A549 (cell line): ENCODE measurements around the gene PTPN14.
"Not testable (repeated sequence)": the region's sequence is repeated elsewhere in the genome, so short reads cannot be mapped to it uniquely, and the experiment has no call there.

Experiments used
- CHD4 ChIP-seq: fragments of 200-600 bp; sonication (generic); IDR thresholded peaks from 2 replicates; pipeline ENCODE4 v1.6.1; 2016; ENCODE audit warnings: antibody characterized with exemption, mild to moderate bottlenecking, borderline replicate concordance
- EP300 ChIP-seq, 2 experiments: fragments of >200 bp; sonication (Bioruptor Twin); formaldehyde crosslinking; IDR thresholded peaks; 2 replicates in 1 of 2; 3 replicates in 1 of 2; pipeline ENCODE4 v1.6.1; 2016 to 2017
- JUN ChIP-seq, 2 experiments: fragments of >200 bp; sonication (Bioruptor Twin); formaldehyde crosslinking; IDR thresholded peaks; 2 replicates in 1 of 2; 3 replicates in 1 of 2; pipeline ENCODE4 v1.6.1; 2016 to 2017
- MYC ChIP-seq: IDR thresholded peaks from 2 replicates; pipeline ENCODE4 v1.6.1; 2012; ENCODE audit warnings: mild to moderate bottlenecking, inconsistent platforms, low read length, improper control_type of control experiment, borderline replicate concordance
- NFE2L2 ChIP-seq: fragments of 150-350 bp; conservative IDR thresholded peaks from 2 replicates; pipeline ENCODE4 v1.6.1; 2014; ENCODE audit warnings: low read length
- POLR2A ChIP-seq: IDR thresholded peaks from 2 replicates; pipeline ENCODE4 v1.6.1; 2012; ENCODE audit warnings: mild to moderate bottlenecking, low read length
- RCOR1 ChIP-seq: fragments of 150-350 bp; IDR thresholded peaks from 2 replicates; pipeline ENCODE4 v1.6.1; 2014; ENCODE audit warnings: antibody characterized with exemption, low read length, low read depth
- RFX5 ChIP-seq: fragments of 450-650 bp; IDR thresholded peaks from 2 replicates; pipeline ENCODE4 v1.7.1; 2014; ENCODE audit warnings: antibody characterized with exemption, mild to moderate bottlenecking, moderate library complexity
- SREBF2 ChIP-seq: fragments of 450-650 bp; IDR thresholded peaks from 2 replicates; pipeline ENCODE4 v1.6.1; 2014; ENCODE audit warnings: mild to moderate bottlenecking, moderate library complexity
- ZFP36 ChIP-seq: fragments of 450-650 bp; IDR thresholded peaks from 2 replicates; pipeline ENCODE4 v1.6.1; 2014; ENCODE audit warnings: borderline replicate concordance; ENCODE audit not compliant: partially characterized antibody
- TF ChIP-seq, protein P1 (sequence below): fragments of >200 bp; sonication (Bioruptor Twin); formaldehyde crosslinking; IDR thresholded peaks from 3 replicates; pipeline ENCODE4 v1.5.1; 2016
- TF ChIP-seq, protein P2 (sequence below): IDR thresholded peaks from 2 replicates; pipeline ENCODE4 v1.6.1; 2012

DNA sequence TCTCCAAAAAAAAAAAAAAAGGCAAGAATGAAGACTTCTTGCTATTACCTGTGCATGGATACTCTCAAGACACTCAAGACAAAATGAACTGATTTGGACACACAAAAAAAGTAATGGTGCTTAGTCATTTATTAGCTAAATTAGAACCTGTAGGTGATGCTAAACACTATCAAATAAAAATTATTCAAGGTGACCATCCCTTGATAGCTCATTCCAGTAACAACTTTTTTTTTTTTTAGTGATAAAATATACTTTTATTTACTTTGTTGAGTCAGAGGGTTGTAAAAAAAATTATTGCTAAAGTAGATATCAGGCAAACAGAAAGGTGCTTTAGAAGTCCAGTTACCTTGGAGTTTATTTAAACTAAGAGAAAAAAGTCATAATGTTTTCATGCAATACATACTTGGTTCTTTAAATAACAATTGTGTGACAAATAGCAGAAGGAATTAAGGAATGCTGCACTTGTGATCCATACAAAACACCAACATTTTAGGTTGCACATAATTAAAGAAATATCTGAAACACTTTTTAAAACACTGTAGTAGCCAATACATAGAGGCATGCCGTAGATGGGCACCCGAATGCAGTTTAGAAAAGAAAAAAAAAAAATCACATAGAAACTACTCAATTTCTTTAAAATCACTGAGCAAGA, 69.3 kb downstream of the PTPN14 start:
- not testable (repeated sequence) for TF ChIP-seq RCOR1; JUN (IDR thresholded peaks at IDR 0.05); NFE2L2; CHD4; MYC; RFX5; ZFP36; EP300 (IDR thresholded peaks at IDR 0.05); POLR2A; SREBF2
- TF ChIP-seq, protein P1, sequence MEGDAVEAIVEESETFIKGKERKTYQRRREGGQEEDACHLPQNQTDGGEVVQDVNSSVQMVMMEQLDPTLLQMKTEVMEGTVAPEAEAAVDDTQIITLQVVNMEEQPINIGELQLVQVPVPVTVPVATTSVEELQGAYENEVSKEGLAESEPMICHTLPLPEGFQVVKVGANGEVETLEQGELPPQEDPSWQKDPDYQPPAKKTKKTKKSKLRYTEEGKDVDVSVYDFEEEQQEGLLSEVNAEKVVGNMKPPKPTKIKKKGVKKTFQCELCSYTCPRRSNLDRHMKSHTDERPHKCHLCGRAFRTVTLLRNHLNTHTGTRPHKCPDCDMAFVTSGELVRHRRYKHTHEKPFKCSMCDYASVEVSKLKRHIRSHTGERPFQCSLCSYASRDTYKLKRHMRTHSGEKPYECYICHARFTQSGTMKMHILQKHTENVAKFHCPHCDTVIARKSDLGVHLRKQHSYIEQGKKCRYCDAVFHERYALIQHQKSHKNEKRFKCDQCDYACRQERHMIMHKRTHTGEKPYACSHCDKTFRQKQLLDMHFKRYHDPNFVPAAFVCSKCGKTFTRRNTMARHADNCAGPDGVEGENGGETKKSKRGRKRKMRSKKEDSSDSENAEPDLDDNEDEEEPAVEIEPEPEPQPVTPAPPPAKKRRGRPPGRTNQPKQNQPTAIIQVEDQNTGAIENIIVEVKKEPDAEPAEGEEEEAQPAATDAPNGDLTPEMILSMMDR: not testable (repeated sequence)
- TF ChIP-seq, protein P2, sequence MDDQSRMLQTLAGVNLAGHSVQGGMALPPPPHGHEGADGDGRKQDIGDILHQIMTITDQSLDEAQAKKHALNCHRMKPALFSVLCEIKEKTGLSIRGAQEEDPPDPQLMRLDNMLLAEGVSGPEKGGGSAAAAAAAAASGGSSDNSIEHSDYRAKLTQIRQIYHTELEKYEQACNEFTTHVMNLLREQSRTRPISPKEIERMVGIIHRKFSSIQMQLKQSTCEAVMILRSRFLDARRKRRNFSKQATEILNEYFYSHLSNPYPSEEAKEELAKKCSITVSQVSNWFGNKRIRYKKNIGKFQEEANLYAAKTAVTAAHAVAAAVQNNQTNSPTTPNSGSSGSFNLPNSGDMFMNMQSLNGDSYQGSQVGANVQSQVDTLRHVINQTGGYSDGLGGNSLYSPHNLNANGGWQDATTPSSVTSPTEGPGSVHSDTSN: not testable (repeated sequence)
